ENCODE data around the gene GORAB. TPM values are rescaled to one million over a fixed set of nuclear protein-coding genes. Genes with fewer than 3 reads are reported as not detected.

GORAB gene
- total and polyA plus RNA-seq, 2 donors from 2014 or later: 5.8 to 13.6 TPM

DNA sequence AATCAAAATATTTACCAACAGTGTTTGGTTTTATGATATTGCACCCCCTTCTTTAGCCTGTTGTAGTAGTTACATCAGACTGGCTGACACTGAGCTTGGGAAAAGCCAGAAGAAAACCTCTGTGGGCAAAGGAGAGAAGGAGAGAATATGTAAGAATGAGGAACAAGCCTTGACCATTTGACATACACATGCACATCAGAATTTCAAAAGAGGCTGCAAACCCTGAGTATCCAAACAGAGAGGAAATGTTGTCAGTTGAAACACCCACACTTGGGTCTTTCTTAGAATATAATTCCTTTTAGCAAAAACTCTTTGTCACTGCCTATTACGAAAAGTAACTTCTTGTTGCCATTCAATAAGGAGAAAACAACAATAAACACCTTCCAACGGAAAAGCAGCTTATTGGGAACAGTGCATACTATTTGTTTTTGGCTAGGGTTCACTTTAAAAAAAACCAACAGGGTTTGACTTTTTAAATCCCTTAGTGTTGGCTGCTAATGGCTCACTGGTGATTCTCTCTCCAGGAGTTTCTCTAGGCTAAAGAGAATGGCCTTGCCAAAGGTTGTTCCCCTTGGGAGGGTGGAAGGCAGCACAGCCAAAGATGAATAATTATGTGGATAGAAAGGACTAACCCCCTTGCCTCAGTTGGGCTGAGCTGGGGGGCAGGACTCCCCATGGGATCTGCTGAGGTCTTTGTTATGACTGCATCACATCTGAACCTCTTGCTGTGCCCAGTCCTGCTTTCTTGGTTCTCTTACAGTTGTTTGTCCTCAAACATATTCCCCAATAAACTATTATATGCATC, 48.9 kb downstream of the GORAB start:
- DNase-seq: no peak
- no peak for FAIRE-seq
- Histone ChIP-seq H3K27ac (ENCODE audit: low read depth in 2 of 2, low read length in 2 of 2) (no peak overlapping the region), H3K4me3 (ENCODE audit: low read length in 3 of 3) (no peak overlapping the region), H3K9me3 (ENCODE audit: control insufficient read depth in 2 of 3, insufficient read depth in 1 of 3, low read length in 3 of 3) (no peaks in the 10 kb centered on the region), H3K9ac (ENCODE audit: low read length in 3 of 3) (no peak overlapping the region), H3K36me3 (ENCODE audit: control insufficient read depth in 2 of 3, insufficient read depth in 3 of 3, low read length in 3 of 3) (no peaks in the 10 kb centered on the region), H3K4me1 (ENCODE audit: control insufficient read depth in 2 of 3, insufficient read depth in 2 of 3, low read depth in 1 of 3, low read length in 3 of 3) (no peaks in the 10 kb centered on the region), H3K27me3 (ENCODE audit: control insufficient read depth, insufficient read depth, low read length) (no peaks in the 10 kb centered on the region)
- TF ChIP-seq, protein P1, sequence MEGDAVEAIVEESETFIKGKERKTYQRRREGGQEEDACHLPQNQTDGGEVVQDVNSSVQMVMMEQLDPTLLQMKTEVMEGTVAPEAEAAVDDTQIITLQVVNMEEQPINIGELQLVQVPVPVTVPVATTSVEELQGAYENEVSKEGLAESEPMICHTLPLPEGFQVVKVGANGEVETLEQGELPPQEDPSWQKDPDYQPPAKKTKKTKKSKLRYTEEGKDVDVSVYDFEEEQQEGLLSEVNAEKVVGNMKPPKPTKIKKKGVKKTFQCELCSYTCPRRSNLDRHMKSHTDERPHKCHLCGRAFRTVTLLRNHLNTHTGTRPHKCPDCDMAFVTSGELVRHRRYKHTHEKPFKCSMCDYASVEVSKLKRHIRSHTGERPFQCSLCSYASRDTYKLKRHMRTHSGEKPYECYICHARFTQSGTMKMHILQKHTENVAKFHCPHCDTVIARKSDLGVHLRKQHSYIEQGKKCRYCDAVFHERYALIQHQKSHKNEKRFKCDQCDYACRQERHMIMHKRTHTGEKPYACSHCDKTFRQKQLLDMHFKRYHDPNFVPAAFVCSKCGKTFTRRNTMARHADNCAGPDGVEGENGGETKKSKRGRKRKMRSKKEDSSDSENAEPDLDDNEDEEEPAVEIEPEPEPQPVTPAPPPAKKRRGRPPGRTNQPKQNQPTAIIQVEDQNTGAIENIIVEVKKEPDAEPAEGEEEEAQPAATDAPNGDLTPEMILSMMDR (IDR thresholded peaks at IDR 0.05; ENCODE audit: borderline replicate concordance, extremely low read depth, insufficient read depth): no peak
- intact Hi-C loops (cut with DNase I): no loop called here

DNA sequence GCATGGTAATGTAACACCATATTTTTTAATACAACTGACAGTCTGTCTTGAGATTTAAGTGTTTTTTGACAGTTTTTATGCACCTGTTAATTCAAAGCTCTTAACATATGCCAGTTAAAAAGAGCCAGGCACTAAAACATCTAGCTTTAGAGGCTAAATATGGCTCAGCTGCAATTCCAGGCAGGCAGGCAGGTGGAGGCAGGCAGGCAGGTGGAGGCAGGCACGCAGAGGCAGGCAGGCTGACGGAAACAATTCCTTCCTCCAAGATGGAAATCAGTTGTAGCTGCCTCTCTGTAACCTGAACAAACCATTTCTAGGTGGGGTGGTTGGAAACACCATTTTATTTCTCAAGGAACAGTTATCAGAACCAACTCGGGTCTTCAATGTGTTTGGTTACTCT, 51.2 kb downstream of the GORAB start:
- DNase-seq: no peak
- Histone ChIP-seq H3K9me3 (ENCODE audit: control insufficient read depth in 2 of 3, insufficient read depth in 1 of 3, low read length in 3 of 3) (no peaks in the 10 kb centered on the region), H3K9ac (ENCODE audit: low read length in 3 of 3) (no peak overlapping the region), H3K27ac (ENCODE audit: low read depth in 2 of 2, low read length in 2 of 2) (no peak overlapping the region), H3K36me3 (ENCODE audit: control insufficient read depth in 2 of 3, insufficient read depth in 3 of 3, low read length in 3 of 3) (no peaks in the 10 kb centered on the region), H3K4me1 (ENCODE audit: control insufficient read depth in 2 of 3, insufficient read depth in 2 of 3, low read depth in 1 of 3, low read length in 3 of 3) (no peaks in the 10 kb centered on the region), H3K27me3 (ENCODE audit: control insufficient read depth, insufficient read depth, low read length) (no peaks in the 10 kb centered on the region), H3K4me3 (ENCODE audit: low read length in 3 of 3) (no peak overlapping the region)
- TF ChIP-seq, protein P1 (IDR thresholded peaks at IDR 0.05; ENCODE audit: borderline replicate concordance, extremely low read depth, insufficient read depth): no peak
- no peak for FAIRE-seq
- intact Hi-C loops (cut with DNase I): no loop called here

DNA sequence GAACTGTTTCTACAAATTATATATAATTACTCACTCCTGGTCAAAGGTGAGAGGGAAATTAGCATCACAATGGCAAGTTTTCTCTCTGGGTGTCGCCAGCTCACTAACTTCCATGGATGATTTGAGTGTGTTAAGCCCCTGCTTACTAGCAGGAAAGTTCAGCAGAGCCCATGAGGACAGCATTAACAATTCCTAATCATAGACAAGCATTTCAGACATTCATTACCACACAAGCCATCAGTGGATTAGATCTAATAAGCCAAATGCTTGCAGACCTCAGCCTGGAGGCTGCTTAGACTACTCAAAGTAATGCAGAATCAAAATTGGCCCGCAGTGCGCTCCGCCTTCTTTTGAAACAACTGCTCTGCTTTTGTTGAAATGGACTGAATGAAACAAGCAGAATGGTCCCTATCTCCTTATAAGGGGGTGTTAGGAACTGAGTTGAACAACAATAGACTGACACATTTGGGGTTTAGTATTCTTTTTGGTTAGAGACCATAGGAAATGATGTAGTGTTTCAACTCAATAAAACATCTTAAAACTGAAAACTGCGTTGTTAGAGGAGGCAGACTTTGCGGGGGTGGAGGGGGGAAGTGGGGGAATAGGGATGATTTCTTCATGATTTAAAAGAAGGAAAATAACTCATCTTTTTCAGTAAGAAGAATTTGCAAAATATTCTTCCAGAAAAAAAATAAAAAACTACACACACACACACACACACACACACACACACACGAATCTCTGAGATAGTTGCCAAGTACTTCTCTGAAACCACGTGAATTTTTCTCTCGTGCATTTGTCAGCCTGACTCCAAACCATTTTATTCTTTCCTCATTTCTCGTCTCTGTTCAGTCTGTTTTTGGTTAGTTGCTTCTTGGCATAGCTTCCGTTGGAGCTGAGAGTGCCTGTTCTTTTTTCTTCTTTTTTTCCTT, 54.6 kb downstream of the GORAB start:
- H3K4me3 ChIP-seq (ENCODE audit: low read length in 3 of 3): no peak overlapping the region

More for the DNA sequence above, 54.6 kb downstream of the GORAB start:
- Histone ChIP-seq H3K27ac (ENCODE audit: low read depth in 2 of 2, low read length in 2 of 2) (no peak overlapping the region), H3K9ac (ENCODE audit: low read length in 3 of 3) (no peak overlapping the region), H3K36me3 (ENCODE audit: control insufficient read depth in 2 of 3, insufficient read depth in 3 of 3, low read length in 3 of 3) (no peaks in the 10 kb centered on the region), H3K4me1 (ENCODE audit: control insufficient read depth in 2 of 3, insufficient read depth in 2 of 3, low read depth in 1 of 3, low read length in 3 of 3) (no peaks in the 10 kb centered on the region), H3K9me3 (ENCODE audit: control insufficient read depth in 2 of 3, insufficient read depth in 1 of 3, low read length in 3 of 3) (no peaks in the 10 kb centered on the region), H3K27me3 (ENCODE audit: control insufficient read depth, insufficient read depth, low read length) (no peaks in the 10 kb centered on the region)
- DNase-seq (no peak), FAIRE-seq (no peak)
- TF ChIP-seq, protein P1 (IDR thresholded peaks at IDR 0.05; ENCODE audit: borderline replicate concordance, extremely low read depth, insufficient read depth): no peak
- intact Hi-C loops (cut with DNase I): no loop called here

All from kidney (tissue), 14 donors.